HTERT RPE-1 (cell line): ENCODE results near the gene FOS.

Experiments used
- in situ Hi-C: fragments of 300-500 bp; cut with MboI; formaldehyde crosslinking; loops from 4 replicates; pipeline ENCODE4 v1.14.3; 2020; ENCODE audit warnings: low sequenced_read_pairs

Gene FOS

GRCh38 chr14:75310295-75311111, 31.9 kb downstream of the FOS start:
- in situ Hi-C loops: no loop called here

DNA sequence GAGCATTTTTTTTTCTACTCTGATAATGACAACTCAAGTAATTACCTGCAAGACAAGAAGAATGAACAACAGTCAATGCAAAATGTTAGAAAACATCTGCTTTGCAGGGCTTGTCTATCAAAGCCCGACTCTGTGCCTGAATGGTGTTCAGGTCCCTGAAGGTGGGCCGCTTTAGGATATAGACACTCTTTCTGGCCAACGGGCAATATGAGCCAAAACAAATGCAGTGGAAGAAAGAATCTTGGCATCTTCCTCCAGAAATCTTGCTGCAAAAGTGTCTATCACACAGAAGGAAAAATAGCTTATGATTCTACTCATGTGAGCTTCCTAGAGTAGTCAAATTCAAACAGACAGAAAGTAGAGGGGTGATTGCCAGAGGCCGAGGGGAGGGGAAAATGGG, 32.7 kb downstream of the FOS start:
- in situ Hi-C loops: no loop called here

- in situ Hi-C loops: no loop called here
Measured at GRCh38 chr14:75312341-75312740, 33.7 kb downstream of the FOS start.

DNA sequence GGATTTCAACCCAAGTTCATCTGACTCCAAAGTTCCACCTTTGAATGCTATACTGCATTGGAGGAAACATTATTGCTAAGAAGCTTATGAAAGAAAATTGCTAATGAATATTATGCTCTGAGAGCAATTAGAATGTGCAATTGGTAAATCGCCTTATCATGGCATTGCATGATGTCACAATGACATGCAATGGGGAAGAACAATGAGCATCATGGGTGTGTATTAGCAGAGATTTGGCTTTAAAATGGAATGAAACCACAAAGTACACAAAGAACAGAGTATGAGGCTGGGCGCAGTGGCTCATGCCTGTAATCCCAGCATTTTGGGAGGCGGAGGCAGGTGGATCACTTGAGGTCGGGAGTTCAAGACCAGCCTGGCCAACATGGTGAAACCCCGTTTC, 34.7 kb downstream of the FOS start:
- in situ Hi-C loops: no loop called here

DNA sequence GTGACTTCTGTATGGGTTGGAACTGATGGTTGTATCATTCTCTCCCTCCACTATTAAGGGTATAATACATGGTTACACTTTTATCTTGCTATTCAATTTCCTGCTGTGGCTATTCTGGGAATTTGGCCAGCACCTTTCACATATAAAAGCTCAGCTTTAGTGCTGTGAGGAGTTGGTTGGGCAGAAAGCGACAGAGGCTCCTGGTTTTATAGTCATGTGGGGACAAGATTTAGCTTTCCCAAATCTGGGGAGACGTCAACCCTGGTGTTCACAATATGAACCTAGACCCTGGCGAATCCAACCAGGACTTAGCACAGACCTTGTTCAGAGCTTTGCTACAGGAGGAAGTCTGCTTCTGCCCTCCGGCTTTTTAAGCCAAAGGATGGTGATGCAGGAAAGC, 36.5 kb downstream of the FOS start:
- in situ Hi-C loops: no loop called here

- in situ Hi-C loops: no loop called here
Measured at GRCh38 chr14:75317148-75317547, 38.5 kb downstream of the FOS start.

GRCh38 chr14:75318353-75318752, 39.7 kb downstream of the FOS start:
- in situ Hi-C loops: no loop called here

DNA sequence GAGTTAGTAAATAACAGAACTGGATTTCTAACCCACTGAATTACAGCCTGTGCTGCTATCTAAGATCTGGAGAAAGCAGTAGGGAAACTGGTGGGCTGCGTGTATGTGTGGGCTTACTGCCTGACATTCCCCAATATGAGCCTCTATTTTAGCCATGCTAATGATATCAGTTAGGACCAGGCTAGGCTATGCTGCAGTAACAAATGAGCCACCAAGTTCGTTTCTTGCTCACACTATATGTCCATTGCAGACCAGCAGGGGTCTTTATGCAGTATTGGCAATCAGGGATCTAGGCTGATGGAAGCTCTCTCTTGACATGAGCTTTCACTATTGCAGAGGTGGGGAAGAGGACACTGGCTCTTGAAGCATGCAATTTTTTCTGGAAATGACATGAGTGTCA, 40.4 kb downstream of the FOS start:
- in situ Hi-C loops: no loop called here

DNA sequence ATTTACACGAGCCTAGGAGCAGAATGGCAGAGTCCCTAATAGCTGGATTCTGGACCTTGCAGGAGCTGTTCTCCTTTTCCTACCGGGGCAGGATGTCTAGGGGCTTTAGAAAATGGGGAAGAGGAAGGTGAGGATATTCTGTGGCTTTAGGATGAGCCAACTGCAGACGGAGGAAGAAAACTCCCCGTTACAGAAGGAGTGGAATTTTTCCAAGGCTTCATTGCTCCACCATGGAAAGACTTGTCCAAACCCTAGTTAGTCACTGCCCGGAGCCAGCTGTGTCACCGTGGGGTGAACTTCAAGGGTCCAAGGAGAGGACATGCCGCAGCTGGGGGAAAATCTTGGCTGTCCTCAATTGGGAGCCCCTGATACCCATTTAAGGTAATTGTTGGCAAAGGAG, 41.6 kb downstream of the FOS start:
- in situ Hi-C loops: no loop called here

DNA sequence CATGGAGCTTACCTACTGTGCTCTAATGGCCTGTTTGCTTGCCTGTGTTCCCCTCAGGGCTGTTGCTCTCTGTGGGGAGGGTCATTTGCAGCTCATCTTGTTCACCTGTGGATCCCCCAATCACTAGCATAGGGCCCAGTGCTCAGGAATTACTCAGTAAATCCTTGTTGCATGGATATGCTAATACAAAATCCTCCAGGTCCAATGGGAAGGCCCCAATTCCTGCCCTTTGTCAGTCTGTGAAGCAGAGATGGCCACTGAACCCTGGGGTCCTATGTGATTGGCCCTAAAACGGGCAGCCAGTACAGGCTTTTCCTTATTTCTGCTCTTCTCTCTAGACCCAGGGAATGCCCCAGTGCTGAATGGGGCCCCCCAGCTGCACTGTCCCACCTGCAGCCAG, 44.1 kb downstream of the FOS start:
- in situ Hi-C loops: no loop called here

DNA sequence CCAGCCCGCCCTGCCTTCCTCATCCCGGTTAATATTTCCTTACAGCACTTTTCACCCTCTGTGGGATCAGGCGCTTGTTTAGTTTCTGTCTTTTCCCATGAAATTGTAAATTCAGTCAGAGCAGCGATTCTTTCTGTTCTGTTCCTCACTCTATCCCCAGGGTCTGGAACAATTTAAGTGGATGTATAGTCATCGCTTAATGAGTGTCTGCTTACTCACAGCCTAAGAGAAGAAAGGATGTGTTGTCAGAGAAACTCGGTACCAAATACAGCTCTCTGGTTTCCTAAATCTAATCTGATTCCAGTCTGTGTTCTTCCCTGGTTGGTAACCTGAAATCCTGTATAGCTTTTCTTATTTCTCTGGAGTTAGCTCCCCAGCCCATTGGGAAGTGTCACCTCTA, 44.9 kb downstream of the FOS start:
- in situ Hi-C loops: no loop called here

GRCh38 chr14:75328558-75329155, 50.0 kb downstream of the FOS start:
- in situ Hi-C loops: no loop called here

GRCh38 chr14:75329369-75329768, 50.7 kb downstream of the FOS start:
- in situ Hi-C loops: no loop called here

GRCh38 chr14:75331471-75331870, 52.8 kb downstream of the FOS start:
- in situ Hi-C loops: no loop called here
